KBM-7 (cell line): Measurements from ENCODE around the gene ASTN2.

Experiments
- DNase-seq: peaks from one replicate; pipeline ENCODE4 v3.0.0-alpha.2; 2015
- in situ Hi-C: fragments of 300-500 bp; cut with MboI; formaldehyde crosslinking; loops from 2 replicates; pipeline ENCODE4 v1.14.3; 2020; ENCODE audit warnings: low sequenced_read_pairs, low pct_unique_long_range_greater_than_20kb, mixed read lengths

The ASTN2 gene

GRCh38 chr9:117374076-117374725, 40.7 kb downstream of the ASTN2 start:
- in situ Hi-C loops = no loop called here
- DNase-seq = no peak

GRCh38 chr9:117368684-117369230, 46.1 kb downstream of the ASTN2 start:
- in situ Hi-C loops = no loop called here
- DNase-seq = no peak

- in situ Hi-C loops = no loop called here
- no peak for DNase-seq
These were observed 49.4 kb downstream of the ASTN2 start for GRCh38 chr9:117365438-117365837.

GRCh38 chr9:117363006-117363405, 51.9 kb downstream of the ASTN2 start:
- no peak for DNase-seq
- in situ Hi-C loops = no loop called here

GRCh38 chr9:117359910-117360309, 54.9 kb downstream of the ASTN2 start:
- in situ Hi-C loops = no loop called here
- no peak for DNase-seq

GRCh38 chr9:117355542-117355941, 59.3 kb downstream of the ASTN2 start:
- no peak for DNase-seq
- in situ Hi-C loops = no loop called here

- no peak for DNase-seq
- in situ Hi-C loops = no loop called here
These were observed 59.9 kb downstream of the ASTN2 start for GRCh38 chr9:117354997-117355396.

- in situ Hi-C loops = no loop called here
- no peak for DNase-seq
These were observed 60.5 kb downstream of the ASTN2 start for GRCh38 chr9:117354244-117354847.

GRCh38 chr9:117344892-117345660, 69.8 kb downstream of the ASTN2 start:
- DNase-seq = no peak
- in situ Hi-C loops = no loop called here

GRCh38 chr9:117343427-117343826, 71.4 kb downstream of the ASTN2 start:
- DNase-seq = no peak
- in situ Hi-C loops = no loop called here

- DNase-seq = no peak
- in situ Hi-C loops = no loop called here
These were observed 73.7 kb downstream of the ASTN2 start for GRCh38 chr9:117341151-117341550.

GRCh38 chr9:117340422-117340821, 74.4 kb downstream of the ASTN2 start:
- in situ Hi-C loops = no loop called here
- DNase-seq = no peak

- no peak for DNase-seq
- in situ Hi-C loops = no loop called here
These were observed 78.9 kb downstream of the ASTN2 start for GRCh38 chr9:117335837-117336433.

GRCh38 chr9:117334101-117334500, 80.8 kb downstream of the ASTN2 start:
- in situ Hi-C loops = no loop called here
- DNase-seq = no peak

- in situ Hi-C loops = no loop called here
These were observed 89.0 kb downstream of the ASTN2 start for GRCh38 chr9:117325831-117326230.

GRCh38 chr9:117325110-117325731, 89.6 kb downstream of the ASTN2 start:
- no peak for DNase-seq
- in situ Hi-C loops = no loop called here

More at GRCh38 chr9:117325831-117326230, 89.0 kb downstream of the ASTN2 start:
- no peak for DNase-seq

- in situ Hi-C loops = no loop called here
These were observed 91.5 kb downstream of the ASTN2 start for GRCh38 chr9:117323390-117323789.

GRCh38 chr9:117317192-117317591, 97.7 kb downstream of the ASTN2 start:
- in situ Hi-C loops = no loop called here
- DNase-seq = no peak

More at GRCh38 chr9:117323390-117323789, 91.5 kb downstream of the ASTN2 start:
- no peak for DNase-seq

- in situ Hi-C loops = no loop called here
- no peak for DNase-seq
These were observed 99.6 kb downstream of the ASTN2 start for GRCh38 chr9:117315236-117315635.
